Measurements from ENCODE around the gene GSDME. TPM values are rescaled to one million over a fixed set of nuclear protein-coding genes. Genes with fewer than 3 reads are reported as not detected.

GSDME gene
- total and polyA plus RNA-seq, 2 of the 4 experiments (the other 2 are of a cell fraction): 75.2 to 78.7 TPM

GRCh38 chr7:24685708-24686107 lies 71.6 kb downstream of the GSDME start:
- H3K4me2 ChIP-seq (ENCODE audit: low read depth, low read length): no peak overlapping the region
- no TSS peak for BruUV-seq (replicated peaks)
- H3K56ac ChIP-seq (ENCODE audit: extremely low read depth, insufficient read depth, low read length): no peak overlapping the region
- H2AFZ ChIP-seq (replicated peaks; ENCODE audit: low read length, poor library complexity): no peak overlapping the region
- no peaks in the 10 kb centered on the region for H3K79me1 ChIP-seq (ENCODE audit: low read depth in 1 of 2, low read length in 2 of 2)
- H3K4me1 ChIP-seq (ENCODE audit: control insufficient read depth, insufficient read depth, low read length): no peaks in the 10 kb centered on the region
- H3K9me1 ChIP-seq (ENCODE audit: insufficient read depth, low read length): peaks cover 3% of the 10 kb centered on the region; the same call in 1 of the 2 replicates
- no peak overlapping the region for H3K27ac ChIP-seq (ENCODE audit: insufficient read depth, low read length)
- H4K8ac ChIP-seq (ENCODE audit: low read depth in 2 of 2, low read length in 2 of 2): no peak overlapping the region
- H3K9ac ChIP-seq (ENCODE audit: low read depth, low read length): no peak overlapping the region
- H3K18ac ChIP-seq (ENCODE audit: low read depth, low read length): no peak overlapping the region
- H3K23ac ChIP-seq (ENCODE audit: low read depth, low read length): no peak overlapping the region
- no peaks in the 10 kb centered on the region for H3K9me3 ChIP-seq (ENCODE audit: control insufficient read depth, insufficient read depth, low read length)
- no peak overlapping the region for H2BK20ac ChIP-seq (ENCODE audit: low read depth, low read length)
- TF ChIP-seq FOS (IDR thresholded peaks at IDR 0.05; ENCODE audit: low read depth, low read length) (no peak), MXI1 (IDR thresholded peaks at IDR 0.05; ENCODE audit: borderline replicate concordance, low read depth, low read length) (no peak), SMC3 (IDR thresholded peaks at IDR 0.05; ENCODE audit: low read depth, low read length) (no peak), CEBPB (IDR thresholded peaks at IDR 0.05; ENCODE audit: low read depth, low read length) (no peak), BHLHE40 (IDR thresholded peaks at IDR 0.05; ENCODE audit: low read depth, low read length) (no peak), MAFK (IDR thresholded peaks at IDR 0.05; ENCODE audit: low read depth, low read length) (no peak), MAZ (IDR thresholded peaks at IDR 0.05; ENCODE audit: borderline replicate concordance, low read depth, low read length) (no peak), RCOR1 (IDR thresholded peaks at IDR 0.05; ENCODE audit: insufficient replicate concordance, low read length) (no peak), ELK1 (IDR thresholded peaks at IDR 0.05; ENCODE audit: borderline replicate concordance, low read depth, low read length) (no peak), NFE2L2 (IDR thresholded peaks at IDR 0.05; ENCODE audit: low read depth, low read length) (no peak), RAD21 (IDR thresholded peaks at IDR 0.05; ENCODE audit: low read length) (no peak), CHD1 (IDR thresholded peaks at IDR 0.05; ENCODE audit: low read depth, low read length) (no peak), USF2 (IDR thresholded peaks at IDR 0.05; ENCODE audit: low read depth, low read length) (no peak), CTCF (conservative IDR thresholded peaks at IDR 0.05; ENCODE audit: low read depth, low read length) (no peak)
- H3K4me3 ChIP-seq (ENCODE audit: insufficient read depth, low read depth, low read length): no peak overlapping the region
- no peak overlapping the region for H3K14ac ChIP-seq (replicated peaks; ENCODE audit: low read depth, low read length)
- no peak overlapping the region for H4K5ac ChIP-seq (ENCODE audit: low read depth, low read length)
- DNase-seq: no peak
- no peak overlapping the region for H2BK5ac ChIP-seq (ENCODE audit: low read depth, low read length, poor library complexity, severe bottlenecking)
- dilution Hi-C loops (cut with HindIII; ENCODE audit: low sequenced_read_pairs, unreplicated experiment): no loop called here
- in situ Hi-C loops (cut with MboI; ENCODE audit: low sequenced_read_pairs): no loop called here
- no peak overlapping the region for H3K4ac ChIP-seq (ENCODE audit: low read depth, low read length)
- no peaks in the 10 kb centered on the region for H3K27me3 ChIP-seq (ENCODE audit: control insufficient read depth, insufficient read depth, low read length)
- ChIA-PET POLR2A (ENCODE audit: unreplicated experiment) (no interaction called here), CTCF (interaction anchor here (0.6 to 1.2 kb wide), 3 partner anchors 11 to 16 kb away, joined by 3 to 4 read pairs (median 3); no protein-coding TSS in a partner anchor)
- H3K36me3 ChIP-seq (ENCODE audit: control insufficient read depth, insufficient read depth, low read length): no peaks in the 10 kb centered on the region
- no peak overlapping the region for H2BK15ac ChIP-seq (ENCODE audit: low read depth, low read length)
- ATAC-seq (ENCODE audit: low read depth): no peak
- no peak overlapping the region for H4K91ac ChIP-seq (ENCODE audit: insufficient read depth, low read depth, low read length)
- H2BK120ac ChIP-seq (ENCODE audit: low read depth, low read length): no peak overlapping the region
- no peak overlapping the region for H2AK9ac ChIP-seq (replicated peaks; ENCODE audit: low read depth, low read length, poor library complexity)
- intact Hi-C loops (cut with micrococcal nuclease): no loop called here
- no peaks in the 10 kb centered on the region for H4K20me1 ChIP-seq (ENCODE audit: insufficient read depth, low read length)
- no CpG with 5 or more reads among the region's 1 CpG for WGBS, 2 experiments (ENCODE audit: extremely low coverage in 2 of 2, insufficient read length in 1 of 2)
- H2AK5ac ChIP-seq (ENCODE audit: low read depth, low read length): no peak overlapping the region
